PC-3 (cell line): ENCODE measurements around the gene ALPK1.

Experiments
- CTCF ChIP-seq: fragments of 300-600 bp; sonication (generic); conservative IDR thresholded peaks from 2 replicates; pipeline ENCODE4 v1.5.1; 2017; ENCODE audit warnings: antibody characterized with exemption, low read depth, mild to moderate bottlenecking, low read length
- EZH2 ChIP-seq: fragments of 300-600 bp; sonication (generic); IDR thresholded peaks from one replicate; pipeline ENCODE4 v1.6.1; 2017; ENCODE audit warnings: antibody characterized with exemption, mild to moderate bottlenecking, low read length; ENCODE audit not compliant: unreplicated experiment

DNA sequence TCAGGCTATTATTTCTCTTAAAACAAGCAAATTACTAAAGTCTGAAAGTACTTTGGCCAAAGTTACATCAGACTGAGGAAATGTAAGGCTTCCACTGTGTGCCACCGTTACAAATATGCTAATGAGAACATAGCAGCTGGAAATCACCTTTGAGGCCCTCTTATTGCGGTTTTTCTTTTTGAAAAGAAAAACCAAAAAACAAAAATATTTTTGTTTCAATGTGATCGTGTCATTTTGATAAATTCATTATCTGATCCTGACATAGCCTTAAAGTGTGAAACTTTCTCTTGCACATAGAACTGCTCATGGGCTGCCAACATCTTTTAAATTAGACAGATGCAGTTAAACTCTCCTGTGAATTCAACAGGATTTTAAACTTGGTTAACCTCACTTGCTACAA lies 8.7 kb upstream of the ALPK1 start:
- TF ChIP-seq EZH2 = no peak
- TF ChIP-seq CTCF = no peak
